NCI-H510A treated with DMSO at 0.1 percent for 48 hours (cell line): Measurements from ENCODE around the gene EIF4E1B.
A peak's percentile ranks its signal among the peaks of the same experiment; 100 is the strongest.

Source experiments
- DNase-seq: peaks from one replicate; lab custom pipeline; 2025; lab: John Stamatoyannopoulos, UW

The EIF4E1B gene

DNA sequence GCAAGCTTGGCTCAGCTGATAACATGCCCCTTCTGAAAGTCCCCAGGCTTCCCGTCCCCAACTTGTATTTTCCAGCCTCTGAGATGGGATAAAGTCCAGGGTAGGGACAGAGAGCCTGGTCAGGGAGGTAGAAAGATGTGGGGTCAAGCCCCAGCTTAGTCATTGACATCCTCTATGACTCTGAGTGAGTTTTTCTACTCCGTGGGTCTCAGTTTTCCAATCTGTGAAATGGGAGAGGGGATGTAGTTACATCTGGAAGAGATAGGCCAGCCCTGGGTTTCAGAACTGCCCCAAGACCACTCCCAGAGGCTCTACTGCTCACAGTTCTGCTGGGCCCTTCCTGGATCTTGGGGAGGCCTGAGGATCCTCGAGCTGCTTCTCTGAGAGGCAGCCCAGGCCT is 23.6 kb upstream of the EIF4E1B start:
- DNase-seq: no peak

DNA sequence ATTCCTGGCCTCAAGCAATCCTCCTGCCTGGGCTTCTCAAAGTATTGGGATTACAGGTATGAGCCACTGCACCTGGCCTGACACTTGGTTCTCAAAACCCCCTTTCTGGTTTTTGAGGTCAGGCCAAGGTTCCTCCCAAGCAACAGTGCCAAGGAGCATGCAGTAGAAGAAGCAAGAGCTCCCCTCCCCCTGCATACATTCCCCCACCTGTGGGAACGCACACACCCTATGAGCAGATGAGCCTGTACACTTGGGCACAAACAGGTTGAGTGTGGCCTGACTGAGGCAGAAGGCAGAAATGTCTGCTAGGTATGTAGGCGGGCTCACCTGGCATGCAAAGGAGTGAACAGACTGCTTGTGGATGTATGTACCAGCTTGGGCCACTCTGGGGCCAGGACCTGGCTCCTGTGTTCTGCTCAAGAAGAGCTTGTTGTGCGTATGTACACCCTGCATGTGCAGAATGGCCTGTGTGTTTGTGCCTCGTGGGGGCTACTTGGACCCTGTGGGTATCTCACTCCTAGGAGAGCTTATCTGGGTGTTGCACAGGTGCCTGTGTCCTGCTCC is 22.3 kb upstream of the EIF4E1B start:
- DNase-seq: no peak

GRCh38 chr5:176608937-176609723 is 21.3 kb upstream of the EIF4E1B start:
- DNase-seq: no peak

DNA sequence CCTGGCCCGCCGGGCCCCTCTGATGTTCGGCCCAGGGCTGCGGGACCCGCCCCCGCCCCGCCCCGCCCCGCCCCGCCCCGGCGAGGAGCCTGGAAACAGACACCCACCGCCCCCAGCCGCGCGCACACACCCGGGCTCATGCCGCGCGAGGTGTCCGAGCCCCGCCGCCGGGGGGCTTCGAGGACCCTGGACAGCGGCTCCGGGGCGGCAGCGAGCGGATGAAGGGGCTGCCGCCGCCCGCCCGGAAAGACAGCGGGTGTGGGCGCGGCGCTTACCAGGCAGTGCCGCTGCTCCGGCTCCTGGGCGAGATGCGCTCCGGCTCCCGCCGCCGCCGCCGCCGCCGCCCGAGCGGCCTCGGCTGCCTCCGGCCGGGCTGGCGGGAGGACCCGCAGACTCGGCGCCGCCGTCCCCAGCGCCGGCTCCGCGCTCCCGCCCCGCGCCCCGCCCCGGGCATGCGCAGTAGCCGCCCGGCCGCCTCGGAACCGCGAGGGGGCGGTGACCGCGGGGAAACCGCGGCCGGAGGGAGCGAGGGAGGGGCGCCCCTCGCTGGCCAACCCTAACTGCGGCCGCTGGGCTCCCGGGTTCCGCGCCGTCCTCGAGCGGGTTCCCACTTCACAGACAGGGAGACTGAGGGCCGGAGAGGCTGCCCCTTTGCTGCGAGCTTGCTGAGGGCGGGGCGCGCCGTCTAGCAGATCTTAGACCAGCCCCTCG is 20.6 kb upstream of the EIF4E1B start, which contains the start of gene GPRIN1:
TSS of gene GPRIN1 (minus strand) at position 433 of the 711 bp plus-strand sequence. CDS start 10,322 bp downstream, outside the sequence.
- DNase-seq: peak; percentile 19

- DNase-seq: no peak
These were observed 20.1 kb upstream of the EIF4E1B start for GRCh38 chr5:176610435-176610773.

DNA sequence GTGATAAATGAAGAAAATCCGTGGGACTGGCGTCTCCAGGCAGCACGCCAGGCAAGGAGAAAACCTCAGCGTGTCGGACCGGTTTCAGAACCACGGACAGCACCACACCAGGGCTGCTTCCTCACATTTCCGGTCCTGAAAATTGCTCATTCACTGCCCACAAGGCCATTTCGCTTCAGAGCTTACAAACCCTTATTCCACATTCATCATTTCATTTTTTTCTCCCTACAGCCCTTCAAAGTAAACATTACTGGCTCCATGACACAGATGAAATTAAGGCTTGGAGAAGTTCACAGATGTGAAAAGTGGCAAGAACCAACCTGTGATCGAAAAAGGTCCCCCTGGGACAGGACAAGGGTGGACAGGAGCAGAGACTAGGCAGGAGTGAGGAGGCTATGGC is 19.0 kb upstream of the EIF4E1B start:
- DNase-seq: no peak

- no peak for DNase-seq
These were observed 18.5 kb upstream of the EIF4E1B start for GRCh38 chr5:176612008-176612407.

DNA sequence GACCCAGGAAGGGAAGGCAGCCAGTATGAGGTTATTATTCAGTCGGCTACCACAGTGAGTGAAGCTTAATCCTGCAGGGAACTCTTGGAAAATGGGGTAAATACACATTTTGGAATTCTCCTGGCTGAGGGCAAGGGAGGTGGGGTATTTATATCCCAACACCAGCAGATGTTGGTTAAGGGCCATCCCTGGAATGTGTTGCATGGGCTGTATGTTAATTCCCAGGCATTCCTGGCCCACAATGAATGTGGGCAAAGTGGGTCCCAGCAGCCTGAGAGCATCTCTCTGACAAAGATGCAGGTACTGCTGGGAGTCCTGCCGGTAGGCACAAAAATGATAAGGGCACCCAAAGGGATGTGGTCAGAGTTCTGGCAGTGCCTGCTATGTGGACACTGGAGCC is 17.6 kb upstream of the EIF4E1B start:
- DNase-seq: no peak

- DNase-seq: no peak
These were observed 15.5 kb upstream of the EIF4E1B start for GRCh38 chr5:176614805-176615478.

GRCh38 chr5:176616511-176616910 is 14.0 kb upstream of the EIF4E1B start:
- no peak for DNase-seq

- no peak for DNase-seq
These were observed 11.7 kb upstream of the EIF4E1B start for GRCh38 chr5:176618783-176619182.

DNA sequence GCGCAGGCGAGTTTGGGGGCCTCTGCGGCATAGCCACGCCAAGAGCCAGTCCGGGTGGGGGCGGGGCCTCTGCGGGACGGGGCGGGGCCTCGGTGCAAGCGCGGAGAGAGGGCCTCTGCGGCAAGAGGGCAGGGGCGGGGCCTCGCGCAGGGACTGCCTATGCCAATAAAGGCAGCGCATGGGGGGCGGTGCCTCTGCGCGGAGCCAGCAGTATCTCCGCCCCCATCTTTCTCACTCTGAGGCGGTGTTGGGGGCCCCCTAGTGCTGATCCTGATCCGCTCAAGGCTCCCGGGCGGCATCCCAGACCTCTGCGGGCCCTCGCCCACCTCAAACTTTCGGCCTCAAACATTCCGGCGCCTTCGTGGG is 11.3 kb upstream of the EIF4E1B start:
- no peak for DNase-seq

DNA sequence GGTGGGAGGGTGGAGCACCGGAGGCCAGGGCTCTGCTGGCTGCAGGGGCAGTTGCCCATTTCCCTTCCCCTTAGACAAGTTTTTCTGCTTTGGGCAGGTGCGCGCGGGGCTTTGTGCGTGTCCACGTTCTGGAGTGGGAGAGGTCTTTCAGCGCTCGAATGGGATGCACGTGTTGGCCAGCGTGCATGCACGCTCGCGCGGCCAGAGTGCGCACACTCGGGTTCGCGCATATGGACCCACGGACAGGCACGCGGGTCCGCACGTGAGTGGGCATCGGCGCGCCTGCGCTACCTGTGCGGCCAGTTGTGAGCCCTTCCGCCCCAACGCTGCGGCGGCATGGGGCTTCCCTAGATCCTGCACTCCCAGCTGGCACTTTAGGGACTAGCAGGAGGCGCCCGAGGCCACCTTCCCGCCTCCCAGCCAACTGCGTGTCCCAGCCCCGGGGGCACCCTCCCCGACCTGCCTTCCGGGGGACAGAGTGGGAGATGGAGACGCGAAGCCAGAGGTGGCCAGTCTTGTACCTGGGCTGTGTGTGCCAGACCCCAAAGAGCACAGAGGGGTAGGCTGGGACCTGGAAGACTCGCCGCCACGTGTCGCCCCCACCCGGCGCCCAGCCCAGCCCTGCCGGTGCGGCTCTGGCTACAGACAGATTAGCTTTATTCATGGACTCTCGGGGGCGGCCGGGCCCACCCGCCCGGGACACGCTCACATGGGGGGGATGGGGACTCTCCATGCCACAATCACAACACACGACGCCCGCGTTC is 10.7 kb upstream of the EIF4E1B start:
- no peak for DNase-seq

GRCh38 chr5:176620333-176620981 is 10.0 kb upstream of the EIF4E1B start:
- no peak for DNase-seq

GRCh38 chr5:176621661-176622079 is 8.8 kb upstream of the EIF4E1B start:
- DNase-seq: no peak

DNA sequence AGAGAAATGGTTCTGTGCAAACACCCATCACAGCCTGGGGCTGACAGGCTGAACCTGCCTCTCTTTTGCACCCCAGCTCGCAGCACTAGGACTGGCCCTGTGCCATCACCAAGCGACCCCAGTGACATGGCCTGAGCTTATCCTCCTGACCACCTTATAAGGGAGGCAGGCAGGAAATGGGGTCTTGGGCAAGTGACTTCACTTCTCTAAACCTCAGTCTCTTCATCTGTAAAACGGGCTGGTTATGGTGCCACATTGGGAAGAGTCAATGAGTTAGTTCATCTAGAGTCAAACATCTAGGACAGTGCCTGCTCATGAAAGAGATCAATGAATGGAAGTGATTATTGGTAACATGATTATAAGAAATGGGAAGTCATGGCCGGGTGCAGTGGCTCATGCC is 6.3 kb upstream of the EIF4E1B start:
- no peak for DNase-seq

DNA sequence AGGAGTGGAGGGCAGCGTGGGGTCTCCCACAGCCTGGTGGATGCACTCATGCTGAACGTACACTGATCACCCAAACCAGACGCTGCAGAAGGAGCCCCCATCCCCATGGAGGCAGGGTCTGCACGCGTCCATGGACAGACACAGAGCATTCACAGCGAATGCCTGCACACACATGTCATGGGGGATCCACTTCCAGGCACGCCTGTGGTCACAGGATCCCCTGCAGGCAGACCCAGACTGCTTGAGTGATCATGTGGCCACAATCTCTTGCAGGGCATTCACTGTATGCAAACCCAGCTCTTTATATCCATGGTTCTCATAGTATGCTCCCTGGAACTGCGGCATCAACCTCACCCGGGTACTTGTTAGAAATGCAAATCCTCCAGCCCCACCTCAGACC is 5.5 kb upstream of the EIF4E1B start:
- no peak for DNase-seq

- DNase-seq: no peak
These were observed 5.0 kb upstream of the EIF4E1B start for GRCh38 chr5:176625512-176625911.

DNA sequence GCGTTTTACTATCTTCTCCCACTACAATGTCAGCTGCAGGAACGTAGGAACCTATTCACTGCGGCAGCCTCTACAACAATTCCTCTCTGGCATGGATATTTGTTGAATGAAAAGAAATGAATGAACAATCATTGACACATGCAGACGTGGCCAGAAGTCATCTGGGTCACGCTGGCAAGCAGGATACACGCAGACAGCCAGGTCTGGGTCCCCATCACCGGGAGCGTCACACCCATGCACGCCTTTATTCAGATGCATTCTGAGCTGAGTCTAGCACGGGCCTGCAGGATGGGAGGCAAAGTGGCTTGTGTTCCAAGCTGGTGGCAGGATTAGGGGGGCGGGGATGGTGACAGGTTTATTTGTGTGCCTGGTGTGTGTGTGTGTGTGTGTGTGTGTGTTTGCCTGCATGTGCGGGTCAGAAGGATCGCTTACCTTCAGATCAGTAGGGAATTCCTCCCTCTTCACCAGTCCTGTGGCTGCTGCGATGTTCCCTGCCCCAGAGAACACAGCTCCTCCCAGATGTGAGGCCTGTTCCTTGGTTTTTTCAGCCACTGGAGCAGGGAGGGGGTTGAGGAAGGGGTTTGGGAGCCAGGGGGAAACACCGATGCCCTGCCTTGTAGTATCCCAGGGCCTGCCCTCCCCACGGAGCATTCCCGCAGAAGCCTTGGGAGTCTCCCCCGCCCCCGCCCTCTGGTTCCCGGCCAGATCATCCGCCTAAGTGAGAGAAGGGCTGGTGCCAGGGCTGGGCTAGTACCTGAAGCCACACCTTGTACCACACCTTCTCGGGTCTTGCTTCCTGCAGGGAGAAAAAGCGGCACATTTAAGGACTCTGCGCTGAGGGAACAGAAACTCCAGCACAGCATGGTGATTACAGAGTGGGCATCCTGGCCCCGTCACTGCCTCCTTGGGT is 4.3 kb upstream of the EIF4E1B start:
- no peak for DNase-seq

GRCh38 chr5:176626876-176627236 is 3.6 kb upstream of the EIF4E1B start:
- DNase-seq: no peak
